HG03442 (cell line): ENCODE results near the gene ZNF57.
"Not testable (repeated sequence)": the region's sequence is repeated elsewhere in the genome, so short reads cannot be mapped to it uniquely, and the experiment has no call there.

Experiments used
- ATAC-seq: cut with Tn5 transposase; IDR thresholded peaks from one replicate; pipeline ENCODE4 v1.9.1; 2021; ENCODE audit warnings: mild to moderate bottlenecking, moderate library complexity; ENCODE audit not compliant: unreplicated experiment

Gene ZNF57

DNA sequence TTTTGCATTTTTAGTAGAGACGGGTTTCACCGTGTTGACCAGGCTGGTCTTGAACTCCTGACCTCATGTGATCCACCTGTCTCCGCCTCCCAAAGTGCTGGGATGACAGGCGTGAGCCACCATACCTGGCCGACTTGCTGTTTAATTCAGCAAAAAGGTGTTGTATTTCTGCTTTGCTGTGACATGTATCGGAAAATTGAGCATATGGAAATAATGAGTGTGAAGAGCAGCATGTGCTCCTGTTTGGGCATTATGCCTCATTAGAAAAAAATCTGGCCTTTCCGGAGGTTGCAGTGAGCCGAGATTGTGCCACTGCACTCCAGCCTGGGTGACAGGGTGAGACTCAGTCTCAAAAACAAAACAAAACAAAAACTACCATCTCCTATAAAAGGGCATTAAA, 10.2 kb upstream of the ZNF57 start:
- ATAC-seq = not testable (repeated sequence)

DNA sequence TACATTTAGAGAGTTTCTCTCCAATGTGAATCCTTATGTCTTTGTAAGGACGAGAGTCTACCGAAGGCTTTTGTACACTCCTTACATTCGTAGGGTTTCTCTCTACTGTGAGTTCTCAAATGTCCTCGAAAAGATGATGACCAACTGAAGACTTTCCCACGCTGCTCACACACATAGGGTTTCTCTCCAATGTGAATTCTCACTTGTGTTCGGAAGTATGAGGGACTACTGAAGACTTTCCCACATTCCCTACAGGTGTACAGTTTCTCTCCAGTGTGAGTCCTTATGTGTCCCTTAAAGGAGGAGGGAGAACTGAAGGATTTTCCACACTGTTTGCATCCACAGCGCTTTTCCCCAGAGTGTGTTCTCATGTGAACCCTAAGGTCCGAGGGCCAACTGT, 4.0 kb upstream of the ZNF57 start:
- no peak for ATAC-seq

DNA sequence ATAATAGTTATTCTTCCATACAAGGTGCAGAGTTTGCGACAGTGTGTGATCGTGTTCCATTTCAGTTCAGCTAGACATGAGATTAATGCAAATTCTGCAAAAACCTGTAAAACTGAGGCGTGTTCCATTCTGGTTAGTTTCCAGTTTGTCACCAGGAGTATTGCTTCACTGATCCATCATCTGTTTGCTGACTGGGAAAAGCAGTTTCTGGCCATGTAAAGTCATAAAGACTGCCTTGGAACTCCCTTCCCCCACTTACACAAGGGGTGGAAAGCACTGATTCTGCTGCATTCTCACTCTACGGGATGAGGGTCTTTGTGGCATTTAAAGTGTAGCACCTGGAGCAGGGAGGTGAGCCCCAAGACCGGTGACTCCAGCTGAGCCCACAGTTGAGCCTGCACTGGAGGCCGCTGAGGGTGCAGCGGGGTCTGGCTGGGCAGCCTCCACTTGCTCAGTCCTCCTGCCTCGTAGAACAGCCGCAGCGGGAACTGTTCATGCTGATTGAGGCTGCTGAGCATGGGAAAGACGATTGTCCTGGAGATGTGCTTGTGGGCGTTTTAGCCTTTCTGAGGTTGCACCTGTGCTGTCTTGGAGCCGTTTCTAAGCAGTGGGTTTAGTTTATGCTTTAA, 2.0 kb downstream of the ZNF57 start:
- ATAC-seq = no peak

DNA sequence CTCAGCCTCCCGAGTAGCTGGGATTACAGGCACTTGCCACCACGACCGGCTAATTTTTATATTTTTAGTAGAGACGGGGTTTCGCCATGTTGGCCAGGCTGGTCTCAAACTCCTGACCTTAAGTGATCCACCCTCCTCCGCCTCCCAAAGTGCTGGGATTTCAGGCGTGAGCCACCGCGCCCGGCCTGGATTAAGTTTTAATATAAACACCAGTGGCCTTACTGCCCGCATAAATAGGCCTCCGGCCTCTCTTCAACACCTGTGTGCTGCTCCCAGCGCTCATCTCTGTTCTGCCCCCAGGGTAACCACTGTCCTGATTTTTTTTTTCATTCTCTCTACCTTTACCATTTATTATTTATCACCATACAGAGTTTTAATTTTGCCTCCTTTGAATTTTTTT, 2.6 kb downstream of the ZNF57 start:
- not testable (repeated sequence) for ATAC-seq

DNA sequence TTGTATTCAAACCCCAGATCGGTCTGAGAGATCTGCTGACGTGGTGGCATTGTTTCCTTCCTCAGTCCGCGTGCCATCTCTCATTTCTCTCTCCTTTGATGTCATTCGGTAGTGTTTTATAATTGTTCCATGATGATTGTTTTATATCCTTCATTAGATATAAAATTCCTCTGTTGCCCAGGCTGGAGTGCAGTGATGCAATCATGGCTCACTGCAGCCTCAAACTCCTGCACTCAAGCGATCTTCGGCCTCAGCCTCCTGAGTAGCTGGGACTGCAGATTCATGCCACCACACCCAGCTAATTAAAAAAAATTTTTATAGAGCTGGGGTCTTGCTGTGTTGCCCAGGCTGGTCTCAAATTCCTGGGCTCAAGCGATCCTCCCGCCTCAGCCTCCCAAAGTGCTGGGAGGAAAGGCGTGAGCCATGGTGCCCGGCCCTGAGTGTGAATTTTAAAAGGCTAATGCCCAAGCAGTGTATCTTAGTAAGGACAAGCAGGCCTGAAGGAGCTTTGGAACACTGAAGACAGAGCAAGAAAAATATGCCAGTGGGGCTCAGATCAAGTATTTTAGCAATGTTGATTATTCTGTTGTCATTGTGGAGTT, 5.3 kb downstream of the ZNF57 start:
- no peak for ATAC-seq

DNA sequence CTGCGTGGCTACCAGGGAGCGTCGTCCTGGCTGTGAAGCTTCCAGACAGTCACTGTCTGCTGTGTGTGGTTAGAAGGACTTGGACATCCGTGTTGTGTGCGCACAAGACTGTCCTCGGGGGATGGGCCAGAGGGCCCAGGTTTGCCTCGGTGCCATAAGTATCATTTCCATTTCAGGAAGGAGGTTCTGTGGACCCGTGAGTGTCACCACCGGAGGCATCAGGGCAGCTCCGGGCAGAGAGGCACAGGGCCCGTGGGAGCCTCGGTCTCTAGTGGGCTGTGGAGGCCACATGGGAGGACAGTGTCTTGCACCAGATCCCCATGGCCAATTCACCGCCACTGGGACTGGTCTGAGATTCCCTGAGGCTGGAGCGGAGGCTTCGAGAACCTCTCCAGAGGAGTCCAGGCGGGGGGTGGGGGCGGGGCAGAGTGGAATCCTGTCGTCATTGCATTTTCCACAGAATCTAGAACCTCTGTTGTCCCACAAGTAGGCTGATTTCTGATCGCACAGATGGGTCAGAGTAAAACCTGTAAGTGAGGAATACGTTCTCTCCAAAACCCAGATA, 6.0 kb downstream of the ZNF57 start:
- ATAC-seq = no peak

DNA sequence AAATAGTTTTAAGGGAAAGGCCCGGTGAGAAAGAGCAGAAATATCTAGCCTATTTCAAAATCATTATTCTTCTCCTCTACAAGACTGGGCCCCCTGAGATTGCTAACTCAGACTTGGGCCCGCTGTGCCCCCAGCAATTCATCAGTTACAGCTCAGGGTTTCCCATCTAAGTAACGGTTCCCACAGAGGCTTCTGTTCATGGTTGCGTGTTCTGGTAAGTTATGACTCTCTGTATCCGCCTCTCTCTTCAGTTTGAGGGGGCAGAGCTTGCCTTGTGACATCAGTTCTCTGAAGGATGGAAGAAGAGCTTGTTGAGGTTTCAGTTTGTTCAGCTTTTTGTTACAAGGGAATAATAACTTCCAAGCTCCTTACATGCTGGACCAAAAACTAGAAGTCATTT, 11.6 kb downstream of the ZNF57 start:
- ATAC-seq = no peak

DNA sequence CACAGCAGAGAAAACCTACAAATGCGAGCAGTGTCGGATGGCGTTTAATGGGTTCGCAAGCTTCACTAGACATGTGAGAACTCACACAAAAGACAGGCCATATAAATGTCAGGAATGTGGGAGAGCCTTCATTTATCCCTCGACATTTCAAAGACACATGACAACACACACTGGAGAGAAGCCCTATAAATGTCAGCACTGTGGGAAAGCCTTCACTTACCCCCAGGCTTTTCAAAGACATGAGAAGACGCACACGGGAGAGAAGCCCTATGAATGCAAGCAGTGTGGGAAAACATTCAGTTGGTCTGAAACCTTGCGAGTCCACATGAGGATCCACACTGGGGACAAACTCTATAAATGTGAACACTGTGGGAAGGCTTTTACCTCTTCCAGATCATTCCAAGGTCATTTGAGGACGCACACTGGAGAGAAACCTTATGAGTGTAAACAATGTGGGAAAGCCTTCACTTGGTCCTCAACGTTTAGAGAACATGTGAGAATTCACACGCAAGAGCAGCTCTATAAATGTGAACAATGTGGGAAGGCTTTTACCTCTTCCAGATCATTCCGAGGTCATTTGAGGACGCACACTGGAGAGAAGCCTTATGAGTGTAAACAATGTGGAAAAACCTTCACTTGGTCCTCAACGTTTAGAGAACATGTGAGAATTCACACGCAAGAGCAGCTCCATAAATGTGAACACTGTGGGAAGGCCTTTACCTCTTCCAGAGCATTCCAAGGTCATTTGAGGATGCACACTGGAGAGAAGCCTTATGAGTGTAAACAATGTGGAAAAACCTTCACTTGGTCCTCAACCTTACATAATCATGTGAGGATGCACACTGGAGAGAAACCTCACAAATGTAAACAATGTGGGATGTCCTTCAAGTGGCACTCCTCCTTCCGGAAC, 16.8 kb downstream of the ZNF57 start:
- no peak for ATAC-seq

DNA sequence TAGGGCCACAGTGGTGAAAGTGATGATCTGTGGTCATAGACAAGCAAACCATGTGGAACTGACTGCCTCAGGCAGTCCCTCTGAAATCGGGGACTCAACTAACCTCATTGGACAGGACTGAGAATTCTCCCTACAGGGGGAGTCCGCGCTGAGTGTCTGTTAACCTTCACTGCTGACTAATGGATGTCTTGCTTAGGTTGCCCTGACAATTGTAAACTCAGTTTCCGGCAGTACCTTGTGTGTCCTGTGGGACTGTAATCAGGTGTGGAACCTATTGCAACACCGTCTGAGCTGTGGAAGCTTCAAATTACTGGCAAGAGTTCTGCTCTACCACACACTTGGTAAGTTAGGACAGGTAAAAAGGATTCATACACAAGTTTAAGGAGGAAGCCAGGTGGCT, 22.3 kb downstream of the ZNF57 start:
- ATAC-seq = no peak

DNA sequence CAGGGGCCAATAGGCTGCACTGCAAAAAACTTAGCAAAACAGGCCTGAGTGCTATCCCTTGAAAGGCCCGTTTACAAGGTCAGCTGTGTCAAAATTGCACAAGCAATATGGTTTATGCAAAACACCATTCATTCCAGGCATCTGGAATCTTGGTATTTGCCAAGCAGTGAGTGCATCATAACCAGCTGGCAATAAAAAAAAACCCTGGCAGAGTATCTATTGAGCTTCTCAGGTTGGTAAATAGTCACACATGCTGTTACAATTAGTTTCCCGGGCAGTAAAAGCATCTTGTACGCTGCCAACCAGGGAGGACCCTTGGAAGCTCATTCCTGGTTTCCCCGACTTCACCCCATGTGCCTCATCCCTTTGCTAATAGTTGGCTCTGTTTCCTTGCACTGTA, 22.8 kb downstream of the ZNF57 start:
- ATAC-seq = no peak

DNA sequence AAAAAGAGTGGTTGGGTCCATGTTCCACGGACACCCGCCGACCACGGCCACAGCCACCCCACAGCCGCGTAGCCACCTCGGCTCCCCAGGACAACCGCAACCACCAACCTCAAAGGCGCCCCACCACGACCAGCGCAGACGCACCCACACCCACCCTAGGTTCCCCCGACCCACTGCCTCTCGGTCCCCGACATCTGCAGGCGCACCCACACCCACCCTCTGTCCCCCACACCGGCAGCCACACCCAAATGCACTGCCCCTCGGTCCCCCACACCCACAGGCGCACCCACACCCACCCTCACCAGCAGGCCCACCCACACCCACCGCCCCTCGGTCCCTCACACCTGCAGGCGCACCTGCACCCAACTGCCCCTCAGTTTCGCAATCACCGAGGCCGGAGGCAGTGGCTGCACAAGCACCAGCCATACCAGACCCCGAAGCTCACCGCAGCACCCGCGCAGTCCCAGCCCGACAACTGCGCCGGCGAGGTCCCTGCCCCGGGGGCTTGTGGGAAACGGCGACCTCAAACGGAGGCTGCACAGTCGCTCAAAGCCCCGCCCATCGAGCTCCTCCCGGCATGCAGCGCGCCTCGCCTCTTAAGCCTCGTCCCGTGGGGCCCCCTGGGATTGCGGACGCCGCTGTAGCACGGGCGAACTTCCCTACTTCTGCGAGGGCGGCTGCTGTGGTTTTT, 25.8 kb downstream of the ZNF57 start:
- ATAC-seq = no peak

DNA sequence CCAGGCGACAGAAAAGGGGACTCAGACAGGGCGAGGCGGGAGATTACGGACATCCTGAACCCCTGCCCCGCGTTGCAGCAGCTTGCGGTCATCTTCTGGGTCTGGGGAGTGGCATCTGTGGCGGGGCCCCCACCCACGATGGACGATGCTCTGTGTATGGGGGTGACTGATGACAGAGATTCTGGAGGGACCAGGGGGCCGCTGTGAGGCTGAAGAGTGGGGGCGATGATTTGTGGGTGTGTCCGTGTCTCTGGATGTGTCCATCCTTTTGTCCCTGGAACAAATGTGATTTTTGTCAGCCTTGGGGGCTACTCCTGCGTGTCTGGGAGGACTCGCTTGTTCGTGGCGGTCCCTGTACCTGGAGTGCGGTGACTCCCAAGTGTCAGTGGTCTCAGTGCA, 26.3 kb downstream of the ZNF57 start:
- no peak for ATAC-seq

DNA sequence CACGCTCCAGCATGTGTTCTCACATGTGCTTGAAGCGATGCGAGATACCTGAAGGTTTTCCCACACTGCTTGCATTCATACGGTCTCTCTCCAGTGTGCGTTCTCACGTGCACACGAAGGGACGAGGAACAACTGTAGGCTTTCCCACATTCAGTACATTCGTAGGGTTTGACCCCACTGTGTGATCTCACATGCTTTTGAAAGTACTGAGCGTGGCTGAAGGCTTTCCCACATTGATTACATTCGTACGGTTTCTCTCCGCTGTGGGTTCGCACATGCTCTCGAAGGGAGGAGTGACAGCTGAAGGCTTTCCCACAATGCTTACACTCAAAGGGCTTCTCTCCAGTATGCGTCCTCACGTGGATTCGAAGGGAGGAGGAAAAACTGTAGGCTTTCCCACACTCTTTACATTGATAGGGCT, 32.8 kb downstream of the ZNF57 start:
- ATAC-seq = no peak

DNA sequence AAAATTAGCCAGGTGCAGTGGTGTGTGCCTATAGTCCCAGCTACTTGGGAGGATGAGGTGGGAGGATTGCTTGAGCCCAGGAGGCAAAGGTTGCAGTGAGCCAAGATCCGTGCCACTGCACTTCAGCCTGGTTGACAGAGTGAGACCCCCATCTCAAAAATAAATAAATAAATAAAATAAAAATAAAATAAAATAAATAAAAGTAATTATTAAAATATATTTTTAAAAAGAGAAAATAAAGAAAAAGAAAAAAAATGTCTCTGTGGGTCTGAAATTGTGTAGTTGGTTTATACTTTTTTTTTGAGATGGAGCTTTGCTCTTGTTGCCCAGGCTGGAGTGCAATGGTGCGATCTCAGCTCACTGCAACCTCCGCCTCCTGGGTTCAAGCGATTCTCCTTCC, 35.1 kb downstream of the ZNF57 start:
- not testable (repeated sequence) for ATAC-seq

DNA sequence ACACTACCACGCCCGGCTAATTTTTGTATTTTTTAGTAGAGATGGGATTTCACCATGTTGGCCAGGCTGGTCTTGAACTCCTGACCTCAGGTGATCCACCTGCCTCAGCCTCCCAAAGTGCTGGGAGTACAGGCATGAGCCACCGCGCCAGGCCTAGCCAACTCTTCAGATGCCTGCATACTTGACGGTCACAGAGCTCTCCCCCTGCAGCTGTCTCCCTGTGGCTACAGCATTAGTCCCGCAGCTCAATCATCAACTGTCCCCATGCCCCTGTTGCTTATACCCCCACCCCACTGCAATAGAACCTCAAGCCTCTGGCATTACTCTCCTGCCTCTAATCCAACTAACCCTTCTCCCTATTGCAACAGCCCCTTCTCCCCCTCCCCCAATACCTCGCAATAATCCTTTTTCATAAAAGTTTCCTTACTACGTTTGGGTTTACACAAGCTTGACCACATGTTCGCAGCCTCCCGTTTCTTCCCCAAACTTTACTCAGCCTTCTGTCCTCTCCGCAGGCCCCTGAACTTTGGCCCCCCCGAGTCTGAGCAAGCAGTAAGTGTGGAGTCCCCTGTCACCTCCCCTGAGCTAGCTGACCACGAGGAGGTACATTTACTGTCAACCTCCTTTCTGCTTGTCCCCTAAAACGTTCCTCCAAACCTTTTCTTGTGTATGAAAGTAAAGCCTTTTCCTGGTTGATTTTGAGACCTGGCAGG, 42.4 kb downstream of the ZNF57 start:
- no peak for ATAC-seq

DNA sequence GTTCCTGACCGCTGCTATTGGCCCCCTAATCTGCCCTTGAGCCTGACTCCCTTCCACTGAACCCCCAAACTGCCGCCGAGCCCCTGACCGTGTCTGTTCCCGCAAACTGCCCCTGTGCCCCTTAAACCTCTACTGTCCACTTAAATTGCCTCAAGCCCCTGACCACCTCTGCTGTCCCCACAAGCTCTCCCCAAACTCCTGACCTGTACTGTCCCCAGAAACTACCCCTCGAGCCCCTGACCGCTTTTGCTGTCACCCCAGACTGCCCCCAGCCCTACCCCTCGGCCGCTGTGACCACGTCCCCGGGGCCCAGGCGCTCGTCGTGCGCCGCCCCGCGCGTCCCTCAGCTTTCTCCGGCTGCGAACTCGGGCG, 43.7 kb downstream of the ZNF57 start:
- no peak for ATAC-seq

DNA sequence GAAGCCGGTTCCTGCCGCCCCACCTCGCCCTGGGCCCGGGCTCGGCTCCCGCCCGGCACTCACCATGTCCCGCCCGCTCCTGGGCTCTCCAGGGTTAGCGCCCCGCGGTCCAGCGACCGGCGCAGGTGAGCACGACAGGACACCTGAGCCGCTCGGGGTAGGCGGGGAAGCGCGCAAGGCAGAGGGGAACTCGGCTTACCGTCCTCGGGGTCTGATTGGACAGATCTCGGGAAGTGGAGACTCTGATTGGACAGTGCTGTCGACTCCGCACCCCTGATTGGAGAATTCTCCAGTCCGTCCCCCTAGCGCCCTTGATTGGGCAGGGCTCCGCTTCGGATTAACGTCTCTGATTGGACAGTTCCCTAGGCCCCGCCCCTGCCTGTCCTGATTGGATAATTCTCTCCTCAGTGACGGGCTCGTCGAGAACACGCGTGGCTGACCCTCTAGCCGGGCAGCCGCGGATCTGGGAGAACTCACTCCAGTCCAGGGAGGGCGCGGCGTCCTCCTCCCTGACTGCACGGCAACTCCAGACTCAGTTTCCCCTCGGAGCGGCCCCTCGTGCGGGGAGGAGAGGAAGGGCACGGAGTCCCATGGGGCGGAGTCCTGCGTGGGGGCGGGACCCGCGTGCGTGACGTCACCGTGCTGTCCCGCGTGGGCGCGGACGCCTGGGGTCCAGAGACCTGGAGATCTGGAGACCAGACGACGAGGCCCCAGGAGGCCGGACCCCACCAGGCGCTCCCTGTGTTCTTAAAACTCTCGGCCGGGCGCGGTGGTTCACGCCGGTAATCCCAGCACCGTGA, 44.2 kb downstream of the ZNF57 start, which contains the start of gene ZNF77:
Gene ZNF77 (minus strand): TSS at position 197 of the 800 bp plus-strand sequence. CDS start 131 bp downstream, at position 66.
- ATAC-seq = peak; percentile 91

DNA sequence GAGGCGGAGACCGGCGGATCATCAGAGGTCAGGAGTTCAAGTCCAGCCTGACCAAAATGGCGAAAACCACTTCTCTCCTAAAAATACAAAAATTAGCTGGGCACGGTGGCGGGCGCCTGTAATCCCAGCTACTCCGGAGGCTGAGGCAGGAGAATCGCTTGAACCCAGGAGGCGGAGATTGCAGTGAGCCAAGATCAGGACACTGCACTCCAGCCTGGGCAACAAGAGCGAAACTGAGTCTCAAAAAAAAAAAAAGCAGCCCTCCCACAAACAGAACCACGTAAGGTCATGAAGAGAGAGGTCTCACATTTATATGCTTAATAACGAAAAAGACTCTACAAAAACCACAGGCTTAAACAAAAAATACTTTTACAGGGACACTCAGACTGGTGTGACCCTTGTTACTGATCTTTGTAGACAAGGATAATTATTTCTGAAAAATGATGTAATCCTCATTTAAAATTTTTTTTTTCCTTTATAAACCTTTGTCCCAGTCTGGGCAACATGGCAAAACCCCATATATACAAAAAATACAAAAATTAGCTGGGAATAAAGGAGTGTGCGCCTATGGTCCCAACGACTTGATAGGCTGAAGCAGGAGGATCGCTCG, 45.0 kb downstream of the ZNF57 start:
- no peak for ATAC-seq

DNA sequence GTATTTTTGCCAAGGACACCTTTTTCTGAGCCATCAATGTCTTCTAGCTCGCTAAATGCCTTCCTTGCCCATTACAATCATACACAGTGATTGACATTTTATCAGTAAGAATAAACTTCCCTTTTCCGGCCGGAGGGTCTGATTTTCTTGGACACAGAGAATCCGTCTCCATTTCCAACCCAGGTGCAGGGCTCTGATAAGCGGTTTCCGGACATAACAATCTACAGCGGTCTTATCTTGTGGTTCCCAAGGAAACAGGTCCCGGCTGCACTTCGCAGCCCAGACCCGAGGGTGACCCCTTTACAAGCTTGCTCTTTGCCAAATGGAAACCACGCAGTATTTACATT, 49.2 kb downstream of the ZNF57 start:
- no peak for ATAC-seq
